ENCODE data around the gene PLB1. TPM values are rescaled to one million over a fixed set of nuclear protein-coding genes. Genes with fewer than 3 reads are reported as not detected.

PLB1 gene
- polyA plus RNA-seq, 2 donors: 0.94 to 1.3 TPM

GRCh38 chr2:28565033-28565432 lies 69.2 kb downstream of the PLB1 start:
- Histone ChIP-seq H3K27ac (ENCODE audit: low read depth in 2 of 2, low read length in 1 of 2) (no peak overlapping the region), H3K9me3 (ENCODE audit: control insufficient read depth in 2 of 2, insufficient read depth in 1 of 2, low read depth in 1 of 2, low read length in 1 of 2) (no peaks in the 10 kb centered on the region), H3K4me3 (ENCODE audit: low read depth in 1 of 2, low read length in 2 of 2) (no peak overlapping the region), H3K4me1 (ENCODE audit: control insufficient read depth in 2 of 2, insufficient read depth in 2 of 2, low read length in 1 of 2) (peaks cover 0 to 2% of the 10 kb centered on the region in 2 donors), H3K27me3 (ENCODE audit: control insufficient read depth in 1 of 2, insufficient read depth in 2 of 2, low read length in 2 of 2) (no peaks in the 10 kb centered on the region), H3K36me3 (ENCODE audit: control insufficient read depth in 2 of 2, insufficient read depth in 2 of 2, low read length in 1 of 2) (no peaks in the 10 kb centered on the region)
- 91 to 94% methylated on average over 4 of the region's 4 CpGs for WGBS, 2 donors

GRCh38 chr2:28565720-28566295 lies 69.9 kb downstream of the PLB1 start:
- Histone ChIP-seq H3K4me3 (ENCODE audit: low read depth in 1 of 2, low read length in 2 of 2) (no peak overlapping the region), H3K4me1 (ENCODE audit: control insufficient read depth in 2 of 2, insufficient read depth in 2 of 2, low read length in 1 of 2) (peaks cover 0 to 2% of the 10 kb centered on the region in 2 donors), H3K9me3 (ENCODE audit: control insufficient read depth in 2 of 2, insufficient read depth in 1 of 2, low read depth in 1 of 2, low read length in 1 of 2) (no peaks in the 10 kb centered on the region), H3K27ac (ENCODE audit: low read depth in 2 of 2, low read length in 1 of 2) (peak overlapping the region; percentile 24 to 52), H3K36me3 (ENCODE audit: control insufficient read depth in 2 of 2, insufficient read depth in 2 of 2, low read length in 1 of 2) (no peaks in the 10 kb centered on the region), H3K27me3 (ENCODE audit: control insufficient read depth in 1 of 2, insufficient read depth in 2 of 2, low read length in 2 of 2) (no peaks in the 10 kb centered on the region)
- WGBS, 2 donors: 28 to 34% methylated on average over 3 of the region's 3 CpGs

- H3K27ac ChIP-seq (ENCODE audit: low read depth in 2 of 2, low read length in 1 of 2): peak overlapping the region; percentile 73 to 75
- 1% methylated on average over 38 of the region's 38 CpGs for WGBS, 2 donors
- H3K27me3 ChIP-seq (ENCODE audit: control insufficient read depth in 1 of 2, insufficient read depth in 2 of 2, low read length in 2 of 2): no peaks in the 10 kb centered on the region
- H3K9me3 ChIP-seq (ENCODE audit: control insufficient read depth in 2 of 2, insufficient read depth in 1 of 2, low read depth in 1 of 2, low read length in 1 of 2): no peaks in the 10 kb centered on the region
- peaks cover 0 to 2% of the 10 kb centered on the region in 2 donors for H3K4me1 ChIP-seq (ENCODE audit: control insufficient read depth in 2 of 2, insufficient read depth in 2 of 2, low read length in 1 of 2)
- H3K4me3 ChIP-seq (ENCODE audit: low read depth in 1 of 2, low read length in 2 of 2): peak overlapping the region; percentile 8 to 61
- H3K36me3 ChIP-seq (ENCODE audit: control insufficient read depth in 2 of 2, insufficient read depth in 2 of 2, low read length in 1 of 2): no peaks in the 10 kb centered on the region
Measured at GRCh38 chr2:28566521-28567041, 70.7 kb downstream of the PLB1 start.

GRCh38 chr2:28567061-28567471 lies 71.2 kb downstream of the PLB1 start:
- Histone ChIP-seq H3K27ac (ENCODE audit: low read depth in 2 of 2, low read length in 1 of 2) (peak overlapping the region; percentile 73 to 87), H3K27me3 (ENCODE audit: control insufficient read depth in 1 of 2, insufficient read depth in 2 of 2, low read length in 2 of 2) (no peaks in the 10 kb centered on the region), H3K36me3 (ENCODE audit: control insufficient read depth in 2 of 2, insufficient read depth in 2 of 2, low read length in 1 of 2) (no peaks in the 10 kb centered on the region), H3K4me1 (ENCODE audit: control insufficient read depth in 2 of 2, insufficient read depth in 2 of 2, low read length in 1 of 2) (peaks cover 0 to 2% of the 10 kb centered on the region in 2 donors), H3K4me3 (ENCODE audit: low read depth in 1 of 2, low read length in 2 of 2) (peak overlapping the region; percentile 59 to 61), H3K9me3 (ENCODE audit: control insufficient read depth in 2 of 2, insufficient read depth in 1 of 2, low read depth in 1 of 2, low read length in 1 of 2) (no peaks in the 10 kb centered on the region)
- 0 to 1% methylated on average over 14 of the region's 14 CpGs for WGBS, 2 donors

- no peak overlapping the region for H3K27ac ChIP-seq (ENCODE audit: low read depth in 2 of 2, low read length in 1 of 2)
- no peaks in the 10 kb centered on the region for H3K27me3 ChIP-seq (ENCODE audit: control insufficient read depth in 1 of 2, insufficient read depth in 2 of 2, low read length in 2 of 2)
- H3K4me3 ChIP-seq (ENCODE audit: low read depth in 1 of 2, low read length in 2 of 2): no peak overlapping the region
- no peaks in the 10 kb centered on the region for H3K36me3 ChIP-seq (ENCODE audit: control insufficient read depth in 2 of 2, insufficient read depth in 2 of 2, low read length in 1 of 2)
- peaks cover 0 to 2% of the 10 kb centered on the region in 2 donors for H3K4me1 ChIP-seq (ENCODE audit: control insufficient read depth in 2 of 2, insufficient read depth in 2 of 2, low read length in 1 of 2)
- WGBS, 2 donors: 77 to 85% methylated on average over 2 of the region's 2 CpGs
- no peaks in the 10 kb centered on the region for H3K9me3 ChIP-seq (ENCODE audit: control insufficient read depth in 2 of 2, insufficient read depth in 1 of 2, low read depth in 1 of 2, low read length in 1 of 2)
Measured at GRCh38 chr2:28568036-28568435, 72.2 kb downstream of the PLB1 start.

- H3K4me3 ChIP-seq (ENCODE audit: low read depth in 1 of 2, low read length in 2 of 2): no peak overlapping the region
- peaks cover 0 to 2% of the 10 kb centered on the region in 2 donors for H3K4me1 ChIP-seq (ENCODE audit: control insufficient read depth in 2 of 2, insufficient read depth in 2 of 2, low read length in 1 of 2)
- H3K36me3 ChIP-seq (ENCODE audit: control insufficient read depth in 2 of 2, insufficient read depth in 2 of 2, low read length in 1 of 2): no peaks in the 10 kb centered on the region
- H3K27me3 ChIP-seq (ENCODE audit: control insufficient read depth in 1 of 2, insufficient read depth in 2 of 2, low read length in 2 of 2): no peaks in the 10 kb centered on the region
- H3K9me3 ChIP-seq (ENCODE audit: control insufficient read depth in 2 of 2, insufficient read depth in 1 of 2, low read depth in 1 of 2, low read length in 1 of 2): no peaks in the 10 kb centered on the region
- H3K27ac ChIP-seq (ENCODE audit: low read depth in 2 of 2, low read length in 1 of 2): no peak overlapping the region
- WGBS, 2 donors: 32 to 48% methylated on average over 5 of the region's 5 CpGs
Measured at GRCh38 chr2:28568533-28568932, 72.7 kb downstream of the PLB1 start.

GRCh38 chr2:28570431-28570830 lies 74.6 kb downstream of the PLB1 start:
- no peaks in the 10 kb centered on the region for H3K36me3 ChIP-seq (ENCODE audit: control insufficient read depth in 2 of 2, insufficient read depth in 2 of 2, low read length in 1 of 2)
- no peak overlapping the region for H3K27ac ChIP-seq (ENCODE audit: low read depth in 2 of 2, low read length in 1 of 2)
- 79 to 89% methylated on average over 6 of the region's 6 CpGs for WGBS, 2 donors
- no peaks in the 10 kb centered on the region for H3K27me3 ChIP-seq (ENCODE audit: control insufficient read depth in 1 of 2, insufficient read depth in 2 of 2, low read length in 2 of 2)
- no peaks in the 10 kb centered on the region for H3K9me3 ChIP-seq (ENCODE audit: control insufficient read depth in 2 of 2, insufficient read depth in 1 of 2, low read depth in 1 of 2, low read length in 1 of 2)
- H3K4me1 ChIP-seq (ENCODE audit: control insufficient read depth in 2 of 2, insufficient read depth in 2 of 2, low read length in 1 of 2): peaks cover 0 to 5% of the 10 kb centered on the region in 2 donors
- H3K4me3 ChIP-seq (ENCODE audit: low read depth in 1 of 2, low read length in 2 of 2): no peak overlapping the region

GRCh38 chr2:28576714-28577113 lies 80.9 kb downstream of the PLB1 start:
- Histone ChIP-seq H3K9me3 (ENCODE audit: control insufficient read depth in 2 of 2, insufficient read depth in 1 of 2, low read depth in 1 of 2, low read length in 1 of 2) (no peaks in the 10 kb centered on the region), H3K4me1 (ENCODE audit: control insufficient read depth in 2 of 2, insufficient read depth in 2 of 2, low read length in 1 of 2) (peaks cover 0 to 3% of the 10 kb centered on the region in 2 donors), H3K27me3 (ENCODE audit: control insufficient read depth in 1 of 2, insufficient read depth in 2 of 2, low read length in 2 of 2) (no peaks in the 10 kb centered on the region), H3K27ac (ENCODE audit: low read depth in 2 of 2, low read length in 1 of 2) (no peak overlapping the region), H3K36me3 (ENCODE audit: control insufficient read depth in 2 of 2, insufficient read depth in 2 of 2, low read length in 1 of 2) (no peaks in the 10 kb centered on the region), H3K4me3 (ENCODE audit: low read depth in 1 of 2, low read length in 2 of 2) (no peak overlapping the region)
- WGBS, 2 donors: 89 to 90% methylated on average over 5 of the region's 5 CpGs

GRCh38 chr2:28577791-28578680 lies 82.2 kb downstream of the PLB1 start:
- Histone ChIP-seq H3K27ac (ENCODE audit: low read depth in 2 of 2, low read length in 1 of 2) (no peak overlapping the region), H3K27me3 (ENCODE audit: control insufficient read depth in 1 of 2, insufficient read depth in 2 of 2, low read length in 2 of 2) (no peaks in the 10 kb centered on the region), H3K4me1 (ENCODE audit: control insufficient read depth in 2 of 2, insufficient read depth in 2 of 2, low read length in 1 of 2) (peaks cover 0 to 3% of the 10 kb centered on the region in 2 donors), H3K36me3 (ENCODE audit: control insufficient read depth in 2 of 2, insufficient read depth in 2 of 2, low read length in 1 of 2) (no peaks in the 10 kb centered on the region), H3K4me3 (ENCODE audit: low read depth in 1 of 2, low read length in 2 of 2) (no peak overlapping the region), H3K9me3 (ENCODE audit: control insufficient read depth in 2 of 2, insufficient read depth in 1 of 2, low read depth in 1 of 2, low read length in 1 of 2) (no peaks in the 10 kb centered on the region)
- 89 to 94% methylated on average over 16 of the region's 16 CpGs for WGBS, 2 donors

All from esophagus (tissue), 2 donors.